ENCODE results near the gene TESK1.

TESK1 gene, protein sequence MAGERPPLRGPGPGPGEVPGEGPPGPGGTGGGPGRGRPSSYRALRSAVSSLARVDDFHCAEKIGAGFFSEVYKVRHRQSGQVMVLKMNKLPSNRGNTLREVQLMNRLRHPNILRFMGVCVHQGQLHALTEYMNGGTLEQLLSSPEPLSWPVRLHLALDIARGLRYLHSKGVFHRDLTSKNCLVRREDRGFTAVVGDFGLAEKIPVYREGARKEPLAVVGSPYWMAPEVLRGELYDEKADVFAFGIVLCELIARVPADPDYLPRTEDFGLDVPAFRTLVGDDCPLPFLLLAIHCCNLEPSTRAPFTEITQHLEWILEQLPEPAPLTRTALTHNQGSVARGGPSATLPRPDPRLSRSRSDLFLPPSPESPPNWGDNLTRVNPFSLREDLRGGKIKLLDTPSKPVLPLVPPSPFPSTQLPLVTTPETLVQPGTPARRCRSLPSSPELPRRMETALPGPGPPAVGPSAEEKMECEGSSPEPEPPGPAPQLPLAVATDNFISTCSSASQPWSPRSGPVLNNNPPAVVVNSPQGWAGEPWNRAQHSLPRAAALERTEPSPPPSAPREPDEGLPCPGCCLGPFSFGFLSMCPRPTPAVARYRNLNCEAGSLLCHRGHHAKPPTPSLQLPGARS

DNA sequence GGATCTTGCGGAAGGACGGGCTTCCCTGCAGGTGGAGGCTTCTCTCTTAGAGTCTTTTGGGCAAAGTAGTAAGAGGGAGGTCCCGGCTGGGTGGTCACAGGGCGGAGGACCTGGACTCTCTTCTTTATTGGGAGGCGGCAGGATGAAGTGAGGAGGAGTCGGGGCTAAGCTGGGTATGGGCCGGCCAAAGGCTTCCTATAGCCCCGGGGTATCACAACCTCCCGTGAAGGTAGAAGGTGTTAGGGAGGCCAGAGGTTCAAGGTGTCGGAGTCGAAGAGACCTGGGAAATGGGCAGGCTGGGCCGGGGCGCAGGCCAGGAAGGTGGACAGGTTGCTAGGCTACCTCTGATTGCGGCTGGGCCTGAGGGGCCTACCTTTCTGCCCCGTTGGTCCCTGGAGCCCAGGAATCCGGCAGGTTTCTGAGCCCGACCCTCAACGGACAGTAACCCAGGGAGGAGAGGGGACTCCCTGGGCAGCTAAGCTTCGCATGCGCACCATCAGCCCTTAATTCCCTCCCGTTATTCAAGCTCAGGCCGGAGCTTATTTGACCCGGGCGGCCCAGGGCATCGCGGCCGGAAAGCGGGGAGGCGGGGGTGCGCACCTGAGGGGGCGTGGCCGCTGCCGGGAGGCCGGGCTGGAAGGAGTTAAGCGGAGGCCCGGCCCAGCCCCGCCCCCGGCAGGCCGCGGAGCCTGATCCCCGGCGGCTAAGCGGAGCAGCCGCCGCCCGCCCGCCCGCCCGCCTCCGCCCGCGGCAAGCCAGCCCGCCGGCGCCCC is at the start of gene TESK1:
Gene TESK1, plus strand, starts transcription at position 685 of the 773 bp plus-strand sequence. CDS start 358 bp downstream, outside the sequence.
- DNase-seq (ENCODE audit: low read depth): peak; percentile 65

DNA sequence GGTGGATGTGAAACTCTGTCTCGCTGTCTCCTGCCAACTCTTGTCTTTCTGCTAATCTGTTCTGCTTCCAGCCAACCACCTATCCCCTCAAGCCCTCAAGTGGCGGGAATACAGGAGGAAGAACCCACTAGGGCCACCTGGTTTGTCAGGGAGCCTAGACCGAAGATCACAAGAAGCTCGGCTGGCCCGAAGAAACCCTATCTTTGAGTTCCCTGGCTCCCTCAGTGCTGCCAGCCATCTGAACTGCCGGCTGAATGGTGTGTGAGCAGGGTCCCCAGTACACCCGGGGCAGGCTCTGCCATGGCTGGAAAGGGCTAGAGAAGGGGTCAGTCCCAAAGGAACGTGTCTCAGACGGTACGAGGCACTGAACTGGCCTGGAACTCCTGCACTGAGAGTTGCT is 49.2 kb upstream of the TESK1 start:
- DNase-seq (ENCODE audit: low read depth): no peak

DNA sequence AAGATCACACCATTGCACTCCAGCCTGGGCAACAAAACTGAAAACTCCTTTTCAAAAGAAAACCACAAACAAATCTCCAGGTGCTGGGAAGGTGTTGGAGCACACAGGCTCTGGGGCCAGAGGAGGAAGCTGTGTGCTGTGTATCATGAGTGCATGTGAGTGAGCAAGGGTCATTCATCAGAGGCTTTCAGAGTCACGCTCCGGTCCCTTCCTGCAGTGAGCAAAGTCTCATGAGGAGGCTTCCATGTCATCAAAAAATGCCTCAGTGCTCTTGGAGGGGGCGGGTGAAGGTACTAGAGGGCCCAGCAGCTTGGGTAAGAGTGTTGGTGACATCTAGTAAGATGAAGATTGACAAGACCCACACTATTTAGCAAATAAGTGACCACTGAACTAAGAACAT is 48.3 kb upstream of the TESK1 start:
- DNase-seq (ENCODE audit: low read depth): no peak

DNA sequence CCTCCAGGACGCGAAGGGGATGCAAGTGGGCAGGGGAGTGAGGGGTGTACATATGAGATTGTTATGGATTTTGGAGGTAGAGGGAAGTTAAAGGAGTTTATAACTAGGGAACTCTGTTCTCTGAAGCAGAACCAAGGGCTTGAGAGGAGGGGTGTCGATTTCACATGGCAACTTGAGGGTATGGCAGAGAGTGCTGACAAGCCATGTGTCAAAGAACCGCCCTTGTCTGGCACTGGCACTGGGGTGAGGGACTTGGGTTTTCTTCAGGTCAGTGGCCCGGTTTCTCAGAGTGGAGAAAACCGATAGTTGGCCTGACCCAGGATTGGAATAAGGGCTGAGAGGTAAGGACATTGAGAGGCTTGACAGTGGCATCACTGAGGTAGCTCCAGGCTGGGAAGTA is 47.7 kb upstream of the TESK1 start:
- DNase-seq (ENCODE audit: low read depth): no peak

DNA sequence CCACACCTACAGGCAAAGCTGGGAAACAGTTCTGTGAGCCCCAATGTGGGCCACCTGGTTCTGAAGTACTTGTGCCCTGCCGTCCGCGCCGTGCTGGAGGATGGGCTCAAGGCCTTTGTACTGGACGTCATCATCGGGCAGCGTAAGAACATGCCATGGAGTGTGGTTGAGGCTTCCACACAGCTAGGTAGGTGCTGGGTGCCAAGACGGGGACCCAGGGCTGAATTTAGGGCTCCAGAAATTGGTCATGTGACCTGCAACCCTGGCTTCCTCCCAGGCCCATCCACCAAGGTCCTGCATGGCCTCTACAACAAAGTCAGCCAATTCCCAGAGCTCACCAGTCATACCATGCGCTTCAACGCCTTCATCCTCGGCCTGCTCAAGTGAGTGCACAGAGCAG is 46.9 kb upstream of the TESK1 start:
- DNase-seq (ENCODE audit: low read depth): no peak

DNA sequence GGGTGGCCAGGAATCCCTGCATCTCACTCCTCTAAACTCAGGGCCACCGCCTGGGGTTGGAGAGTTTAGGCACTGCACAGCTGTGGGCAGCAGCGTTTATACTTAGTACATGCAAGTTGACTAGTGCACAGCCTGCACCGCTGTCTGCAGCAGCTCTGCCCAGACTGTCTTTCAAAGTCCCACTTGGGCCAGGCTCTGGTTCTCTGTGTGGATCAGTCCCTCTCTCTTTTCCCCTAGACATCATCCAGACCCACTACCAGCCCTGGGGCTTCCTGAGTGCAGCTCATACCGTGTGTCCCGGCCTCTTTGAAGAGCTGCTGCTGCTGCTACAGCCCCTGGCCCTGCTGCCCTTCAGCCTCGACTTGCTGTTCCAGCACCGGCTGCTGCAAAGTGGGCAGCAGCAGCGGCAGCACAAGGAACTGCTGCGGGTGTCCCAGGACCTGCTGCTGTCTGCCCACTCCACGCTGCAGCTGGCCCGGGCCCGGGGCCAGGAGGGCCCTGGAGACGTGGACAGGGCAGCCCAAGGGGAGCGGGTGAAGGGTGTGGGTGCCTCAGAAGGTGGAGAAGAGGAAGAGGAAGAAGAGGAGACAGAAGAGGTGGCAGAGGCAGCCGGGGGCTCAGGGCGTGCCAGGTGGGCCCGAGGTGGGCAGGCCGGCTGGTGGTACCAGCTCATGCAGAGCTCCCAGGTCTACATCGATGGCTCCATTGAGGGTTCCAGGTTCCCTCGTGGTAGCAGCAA is 45.1 kb upstream of the TESK1 start:
- DNase-seq (ENCODE audit: low read depth): no peak

DNA sequence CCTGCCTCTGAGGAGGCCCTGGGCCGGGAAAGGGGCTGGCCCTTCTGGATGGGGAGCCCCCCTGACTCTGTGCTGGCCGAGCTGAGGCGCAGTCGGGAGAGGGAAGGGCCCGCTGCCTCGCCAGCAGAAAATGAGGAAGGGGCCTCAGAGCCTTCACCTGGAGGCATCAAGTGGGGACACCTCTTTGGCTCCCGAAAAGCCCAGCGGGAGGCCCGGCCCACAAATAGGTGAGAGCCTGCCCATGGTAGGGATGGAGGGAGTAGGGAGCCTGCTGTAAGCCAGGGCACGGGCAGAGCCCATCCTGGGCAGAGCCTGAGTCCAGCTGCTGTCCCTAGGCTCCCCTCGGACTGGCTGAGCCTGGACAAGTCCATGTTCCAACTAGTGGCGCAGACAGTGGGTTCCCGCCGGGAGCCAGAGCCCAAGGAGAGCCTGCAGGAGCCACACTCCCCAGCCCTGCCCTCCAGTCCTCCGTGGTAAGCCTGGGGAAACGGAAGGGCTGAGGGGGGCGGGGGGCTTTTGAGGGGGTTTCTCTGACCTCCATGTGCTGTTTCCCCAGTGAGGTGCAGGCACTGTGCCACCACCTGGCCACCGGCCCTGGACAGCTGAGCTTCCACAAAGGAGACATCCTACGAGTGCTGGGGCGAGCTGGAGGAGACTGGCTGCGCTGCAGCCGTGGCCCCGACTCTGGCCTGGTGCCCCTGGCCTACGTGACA is 44.3 kb upstream of the TESK1 start:
- DNase-seq (ENCODE audit: low read depth): no peak

DNA sequence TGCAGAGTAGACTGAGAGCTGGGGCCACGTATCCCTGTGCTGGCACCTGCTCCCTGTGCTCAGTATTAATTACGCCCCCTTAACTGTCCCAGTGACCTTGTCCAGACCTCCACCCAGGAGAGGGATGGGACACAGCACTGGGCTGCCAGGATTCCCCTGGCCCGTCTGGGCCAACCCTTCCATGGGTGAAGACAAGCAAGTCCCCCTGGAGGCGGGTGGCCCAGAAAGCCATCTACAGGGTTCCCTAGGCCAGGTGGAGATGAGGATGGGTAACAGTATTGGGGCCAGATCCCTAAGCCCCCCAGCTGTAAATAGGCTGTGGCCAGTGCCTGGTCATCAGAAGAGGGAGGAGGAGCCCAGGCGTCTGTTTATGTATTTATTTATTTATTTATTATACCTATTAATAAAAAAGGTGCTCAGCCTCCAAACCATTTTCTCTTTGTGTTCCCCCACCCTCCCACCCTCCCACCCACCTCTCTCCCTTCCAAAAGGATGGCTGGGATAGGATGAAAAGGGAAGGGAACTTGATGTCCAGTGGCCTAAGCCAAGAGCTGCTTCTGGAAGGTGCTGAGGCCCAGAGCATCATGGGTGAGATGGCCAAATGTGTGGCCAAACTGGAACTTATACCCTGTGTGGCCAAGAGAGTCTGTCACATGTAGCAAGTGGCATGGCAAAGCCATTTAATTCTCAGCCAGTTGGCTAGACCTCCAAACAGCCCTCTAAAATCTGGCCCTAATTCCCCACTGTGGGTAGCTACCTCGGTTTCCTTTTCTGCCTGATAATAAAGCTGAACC is 43.4 kb upstream of the TESK1 start:
- DNase-seq (ENCODE audit: low read depth): no peak

DNA sequence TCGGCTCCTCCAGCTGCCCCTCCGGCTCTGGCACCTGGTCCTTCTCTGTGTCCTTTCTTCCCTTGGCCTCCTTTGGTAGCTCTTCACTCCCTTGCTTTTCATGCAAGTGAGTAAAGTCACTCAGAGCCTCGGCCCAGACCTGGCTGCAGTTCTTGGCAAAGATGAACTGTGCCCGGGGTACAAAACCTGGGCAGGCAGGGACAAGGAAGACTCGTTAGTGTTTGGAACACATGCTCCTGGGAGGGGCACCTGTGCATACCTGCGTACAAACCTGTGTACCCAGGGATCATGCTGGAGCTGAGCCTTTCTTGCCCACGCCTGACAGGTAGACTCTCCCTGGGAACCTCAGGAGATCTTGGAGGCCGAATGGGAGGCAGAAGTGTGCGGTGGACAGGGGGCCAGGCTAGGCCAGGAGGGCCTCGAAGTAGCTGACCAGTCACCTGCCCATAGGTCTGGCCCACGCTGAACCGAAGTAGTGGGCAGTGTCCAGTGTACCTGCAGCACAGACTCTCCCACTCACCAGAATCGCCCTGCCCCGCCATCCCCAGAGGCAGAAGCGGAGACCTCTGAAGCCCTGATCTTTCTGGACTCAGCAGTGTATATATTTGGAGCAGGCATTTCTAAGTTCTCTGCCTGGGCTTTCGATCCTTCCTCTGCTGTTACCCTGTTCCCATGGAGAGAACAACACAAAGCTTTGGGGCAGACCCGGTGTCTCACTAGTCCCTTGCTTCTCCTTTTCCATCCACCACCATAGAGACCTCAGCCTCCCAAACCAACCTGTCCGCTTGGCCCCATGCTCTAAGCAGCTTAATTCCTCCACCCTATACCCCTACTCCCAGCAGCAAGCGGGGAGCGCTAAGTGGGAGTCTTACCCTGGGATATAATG is 41.9 kb upstream of the TESK1 start:
- DNase-seq (ENCODE audit: low read depth): no peak

DNA sequence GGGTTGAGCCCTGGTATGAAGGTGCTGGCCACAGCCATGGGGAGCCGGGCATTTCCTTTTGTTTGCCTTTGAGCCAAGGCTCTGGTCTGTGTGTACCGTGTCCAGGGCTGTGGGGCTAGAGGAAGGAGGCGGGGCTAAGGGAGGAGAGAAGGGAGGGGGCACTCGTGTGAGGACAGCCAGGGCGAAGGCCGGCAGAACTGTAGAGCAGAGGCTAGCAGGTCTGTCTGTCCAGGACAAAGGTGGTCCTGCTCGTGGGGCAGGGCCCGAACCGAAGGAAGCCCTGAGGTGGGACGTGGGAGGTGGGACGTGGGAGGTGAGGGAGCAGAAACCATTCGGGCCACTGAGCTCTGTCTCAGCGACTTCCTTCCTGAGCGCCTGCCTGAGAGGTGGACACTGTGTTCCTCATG is 41.3 kb upstream of the TESK1 start:
- peak; percentile 39 for DNase-seq (ENCODE audit: low read depth)

DNA sequence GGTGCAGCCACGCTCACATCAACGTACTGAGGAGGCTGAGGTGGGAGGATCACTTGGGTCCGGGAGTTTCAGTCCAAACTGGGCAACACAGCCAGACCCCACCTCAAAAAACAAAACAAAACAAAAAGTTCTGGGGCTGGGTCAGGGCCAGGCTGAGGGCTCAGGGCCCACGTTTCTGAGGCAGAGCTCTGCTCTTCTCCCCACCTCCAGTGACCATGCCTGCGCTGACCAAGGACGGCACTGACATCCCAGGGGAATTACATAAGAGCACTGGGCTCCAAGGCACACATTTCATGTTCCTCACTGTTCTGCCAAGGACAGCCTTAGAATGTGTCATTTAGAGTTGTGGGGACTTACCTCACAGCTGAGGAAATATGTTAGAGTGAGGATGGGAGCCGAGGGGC is 40.4 kb upstream of the TESK1 start:
- DNase-seq (ENCODE audit: low read depth): no peak

DNA sequence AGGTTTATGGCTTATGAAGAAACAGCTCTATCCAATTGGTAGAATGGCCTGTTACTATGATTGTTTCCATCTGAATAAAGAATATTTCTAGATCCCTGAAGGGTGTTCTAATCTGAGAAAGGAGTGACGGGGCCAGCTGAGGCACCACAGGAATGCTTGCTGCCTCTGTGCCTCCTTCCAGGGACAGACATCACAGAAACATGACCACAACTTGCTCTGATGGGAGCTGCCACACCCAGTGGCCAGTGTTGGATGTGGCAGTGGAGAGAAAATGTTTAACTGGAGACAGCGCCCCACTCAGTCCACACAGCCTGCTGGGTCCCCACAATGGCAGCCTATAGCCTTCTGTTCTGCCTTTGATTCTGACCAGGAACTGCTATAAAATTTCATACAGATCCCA is 38.6 kb upstream of the TESK1 start:
- peak; percentile 68 for DNase-seq (ENCODE audit: low read depth)

DNA sequence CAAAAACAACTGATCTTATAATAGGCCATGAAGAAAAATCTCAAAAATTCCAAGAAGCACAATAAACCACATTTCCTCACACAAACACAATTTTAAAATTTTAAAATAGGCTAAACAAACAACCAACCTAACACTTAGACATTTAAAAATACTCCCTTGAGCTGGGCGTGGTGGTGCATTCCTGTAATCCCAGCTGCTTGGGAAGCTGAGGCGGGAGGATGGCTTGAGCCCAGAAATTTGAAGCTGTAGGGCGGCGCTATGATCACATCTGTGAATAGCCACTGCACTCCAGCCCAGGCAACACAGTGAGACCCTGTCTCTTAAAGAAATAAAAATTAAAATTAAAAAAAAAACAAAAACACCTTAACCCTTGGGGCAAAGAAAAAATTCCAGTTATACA is 36.9 kb upstream of the TESK1 start:
- peak; percentile 24 for DNase-seq (ENCODE audit: low read depth)

DNA sequence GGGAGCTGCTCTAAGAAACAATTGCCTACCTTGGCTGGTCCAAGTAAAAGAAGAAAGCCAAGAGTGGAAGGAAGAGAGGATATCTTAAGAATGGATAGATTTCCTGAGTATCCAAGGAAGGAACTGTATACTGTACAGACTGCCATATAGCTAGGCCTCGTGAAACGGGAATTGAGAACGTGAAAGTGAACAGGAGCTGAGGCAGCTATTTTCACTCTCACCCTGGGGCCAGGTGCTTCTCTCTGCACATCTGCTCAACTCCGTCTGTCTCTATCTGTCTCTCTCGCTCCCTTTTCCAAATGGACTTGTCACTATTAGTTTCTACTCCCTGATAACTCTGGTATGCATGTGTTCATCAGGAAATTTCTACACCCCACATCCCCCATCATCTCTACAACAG is 35.9 kb upstream of the TESK1 start:
- no peak for DNase-seq (ENCODE audit: low read depth)

DNA sequence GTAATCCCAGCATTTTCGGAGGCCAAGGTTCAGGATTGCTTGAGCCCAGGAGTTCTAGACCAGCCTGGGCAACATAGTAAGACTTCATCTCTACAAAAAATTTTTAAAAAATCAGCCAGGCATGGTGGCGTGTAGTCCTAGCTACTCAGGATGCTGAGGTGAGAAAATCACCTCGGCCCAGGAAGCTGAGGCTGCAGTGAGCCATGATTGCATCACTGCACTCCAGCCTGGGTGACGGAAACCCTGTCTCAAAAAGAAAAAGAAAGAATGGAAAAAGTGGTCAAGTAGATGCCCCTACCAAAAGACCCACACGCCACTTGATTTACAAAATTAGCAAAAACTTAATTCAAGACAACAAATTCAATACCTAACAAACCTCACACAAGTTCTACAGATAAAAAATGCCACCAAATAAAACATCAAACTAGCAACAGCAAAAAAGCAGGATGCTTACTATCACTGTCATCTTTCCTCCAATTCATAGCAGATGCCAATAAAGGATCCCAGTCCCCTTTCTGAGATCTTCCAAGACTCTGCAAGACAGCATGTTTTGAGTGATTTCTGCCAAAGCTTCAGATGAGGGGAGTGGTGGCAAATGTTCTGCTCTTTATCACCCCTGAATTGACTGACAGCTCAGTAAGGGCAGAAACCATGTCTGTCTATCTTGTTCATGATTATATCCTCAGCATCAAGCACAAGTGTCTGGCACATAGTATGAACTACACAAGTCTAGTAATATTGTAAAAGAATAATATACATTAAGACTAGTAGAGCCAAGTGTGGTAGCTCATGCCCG is 34.2 kb upstream of the TESK1 start:
- DNase-seq (ENCODE audit: low read depth): no peak

DNA sequence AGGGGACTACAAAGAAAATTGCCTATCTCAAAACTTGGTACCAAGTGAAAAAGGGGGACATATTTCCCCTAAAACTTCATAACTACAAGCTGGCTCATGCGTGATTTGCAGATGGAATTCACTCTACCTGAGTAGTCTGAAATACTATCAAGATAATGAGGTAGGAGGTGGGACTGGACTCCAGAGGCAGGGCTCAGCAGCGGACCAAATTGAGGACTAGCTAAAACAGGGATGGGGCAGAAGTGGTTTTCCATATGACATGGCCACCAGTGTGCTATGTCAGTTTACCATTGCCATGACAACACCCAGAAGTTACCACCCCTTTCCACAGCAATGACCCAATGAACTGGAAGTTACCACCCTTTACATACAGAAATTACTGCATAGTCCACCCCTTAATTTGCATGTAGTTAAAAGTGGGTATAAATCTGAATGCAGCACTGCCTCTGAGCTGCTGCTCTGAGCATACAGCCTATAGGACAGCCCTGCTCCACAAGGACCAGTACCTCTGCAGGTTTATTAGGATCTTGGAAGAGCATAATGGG is 30.4 kb upstream of the TESK1 start:
- DNase-seq (ENCODE audit: low read depth): no peak

DNA sequence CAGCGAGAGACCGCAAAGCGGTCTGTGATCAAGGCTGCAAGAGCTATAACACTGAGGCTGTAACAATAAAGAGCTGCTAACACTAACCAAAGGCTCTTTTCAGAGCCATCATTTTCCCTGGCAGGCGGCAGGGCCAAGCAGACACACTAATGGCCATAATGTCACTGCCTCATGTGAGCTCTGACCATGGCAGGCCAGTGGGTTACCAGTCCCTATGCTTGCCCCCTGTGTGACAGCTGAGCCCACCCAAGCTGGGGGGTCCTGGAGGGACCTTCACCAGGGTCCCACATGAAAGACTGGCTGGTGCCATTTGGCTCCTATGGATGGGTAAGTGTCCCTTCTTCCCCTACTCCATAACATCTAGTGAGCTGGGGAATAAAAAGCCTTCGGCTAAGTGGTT is 29.6 kb upstream of the TESK1 start:
- no peak for DNase-seq (ENCODE audit: low read depth)

DNA sequence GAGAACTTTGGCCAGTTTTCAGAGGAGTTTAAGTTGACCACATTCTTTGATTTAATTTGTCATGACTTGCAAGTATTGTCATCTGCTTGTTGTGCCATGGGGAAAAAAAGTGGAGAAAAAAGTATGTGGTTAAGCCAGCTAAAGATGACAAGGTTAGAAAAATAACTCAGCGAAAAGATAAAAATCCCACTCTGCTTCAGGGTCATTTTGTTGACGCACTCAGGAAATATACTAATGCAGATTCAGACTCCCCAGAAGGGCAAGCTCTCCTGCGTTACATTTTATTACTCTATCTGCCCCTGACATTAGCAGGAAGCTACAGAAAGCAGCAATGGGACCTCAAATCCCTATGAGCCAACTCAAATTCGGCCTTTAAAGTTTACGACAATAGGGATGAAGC is 27.6 kb upstream of the TESK1 start:
- no peak for DNase-seq (ENCODE audit: low read depth)

DNA sequence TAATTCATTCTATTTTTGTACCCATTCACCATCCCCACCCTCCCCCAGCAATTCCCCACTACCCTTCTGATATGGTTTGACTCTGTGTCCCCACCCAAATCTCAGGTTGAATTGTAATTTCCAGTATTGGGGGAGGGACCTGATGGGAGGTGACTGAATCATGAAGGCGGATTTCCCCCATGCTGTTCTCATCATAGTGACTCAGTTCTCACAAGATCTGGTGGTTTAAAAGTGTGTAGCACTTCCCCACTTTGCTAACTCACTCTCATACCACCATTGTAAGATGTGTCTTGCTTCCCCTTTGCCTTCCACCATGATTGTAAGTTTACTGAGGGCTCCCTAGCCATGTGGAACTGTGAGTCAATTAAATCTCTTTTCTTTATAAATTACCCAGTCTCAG is 25.9 kb upstream of the TESK1 start:
- DNase-seq (ENCODE audit: low read depth): no peak

Measured in EH (cell line).